RWPE2 (cell line): ENCODE results near the gene MAST3.
A peak's percentile ranks its signal among the peaks of the same experiment; 100 is the strongest.

Experiments
- ATAC-seq: fragments of 200-7000 bp; cut with Tn5 transposase; 3 replicates; pipeline ENCODE4 v1.9.1; 2021; ENCODE audit warnings: low read depth
- DNase-seq: peaks from one replicate; pipeline ENCODE4 v3.0.0-alpha.2; 2020; ENCODE audit warnings: low spot score
- H3K27ac ChIP-seq: fragments of 450-650 bp; 2 replicates; pipeline ENCODE4 v1.5.1; 2017; ENCODE audit warnings: mild to moderate bottlenecking; ENCODE audit not compliant: poor library complexity, severe bottlenecking
- H3K27me3 ChIP-seq: fragments of 250-450 bp; sonication (Bioruptor Pico); 2 replicates; pipeline ENCODE4 v1.5.1; 2021; ENCODE audit warnings: mild to moderate bottlenecking, moderate library complexity; ENCODE audit not compliant: insufficient read depth, poor library complexity, severe bottlenecking
- H3K36me3 ChIP-seq: fragments of 250-450 bp; sonication (Bioruptor Pico); 2 replicates; pipeline ENCODE4 v1.5.1; 2020; ENCODE audit warnings: low read depth, mild to moderate bottlenecking, moderate library complexity
- H3K4me1 ChIP-seq: fragments of 250-450 bp; sonication (Bioruptor Pico); 2 replicates; pipeline ENCODE4 v1.5.1; 2021; ENCODE audit warnings: mild to moderate bottlenecking, moderate library complexity; ENCODE audit not compliant: insufficient read depth, poor library complexity, severe bottlenecking
- H3K4me3 ChIP-seq: fragments of 250-450 bp; sonication (Bioruptor Pico); 2 replicates; pipeline ENCODE4 v1.5.1; 2021; ENCODE audit warnings: mild to moderate bottlenecking, moderate library complexity; ENCODE audit not compliant: severe bottlenecking
- H3K9me3 ChIP-seq: fragments of 250-450 bp; sonication (Bioruptor Pico); 2 replicates; pipeline ENCODE4 v1.5.1; 2021; ENCODE audit warnings: mild to moderate bottlenecking, moderate library complexity; ENCODE audit not compliant: severe bottlenecking
- TF ChIP-seq, protein P1 (sequence below): fragments of 450-650 bp; IDR thresholded peaks from one replicate; pipeline ENCODE4 v1.5.1; 2017; ENCODE audit warnings: mild to moderate bottlenecking, moderate library complexity; ENCODE audit not compliant: poor library complexity, severe bottlenecking

The MAST3 gene

DNA sequence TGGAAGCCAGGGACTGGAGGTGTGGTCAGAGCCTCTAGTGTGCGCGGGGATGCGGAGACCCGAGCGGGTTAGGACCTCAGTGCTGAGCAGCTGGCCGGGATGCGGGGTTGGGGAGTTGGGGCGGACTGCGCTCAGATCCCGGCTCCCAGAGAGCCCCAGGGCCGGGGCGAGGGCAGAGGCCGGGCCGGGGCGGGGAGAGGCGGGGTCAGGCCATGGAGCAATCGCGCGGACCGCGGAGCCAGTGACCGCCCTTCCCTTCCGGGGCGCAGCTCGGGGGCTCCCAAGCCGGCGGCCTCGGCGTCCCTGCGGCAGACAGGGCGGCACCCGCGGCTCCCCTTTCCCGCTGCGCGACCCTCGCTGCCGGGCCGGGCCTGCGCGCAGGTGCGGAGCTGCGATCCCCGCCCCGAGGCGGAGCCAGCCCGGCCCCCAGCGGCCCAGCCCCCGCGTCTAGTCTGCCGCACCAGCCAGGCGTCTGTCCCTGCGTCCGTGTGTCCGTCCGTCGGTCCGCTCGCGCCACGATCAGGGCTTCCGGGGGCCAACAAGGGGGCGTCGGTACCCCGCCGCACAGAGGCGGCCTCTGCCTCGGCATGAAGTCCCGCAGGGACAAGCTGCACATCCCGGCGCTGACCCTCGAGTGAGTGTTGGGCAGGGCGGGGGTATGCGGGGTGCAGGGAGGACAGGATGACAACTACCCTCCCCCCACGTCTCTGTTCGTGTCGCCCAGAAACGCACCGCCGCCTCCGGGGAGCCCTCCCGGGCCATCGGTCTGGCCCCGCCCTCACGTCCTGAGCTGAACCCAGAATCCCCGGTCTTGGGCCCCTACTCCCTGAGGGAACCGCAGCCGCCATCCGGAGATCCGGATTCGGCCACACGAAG lies 12.4 kb downstream of the MAST3 start:
- Histone ChIP-seq H3K27ac (no peak overlapping the region), H3K27me3 (no peaks in the 10 kb centered on the region), H3K9me3 (no peaks in the 10 kb centered on the region), H3K4me1 (no peaks in the 10 kb centered on the region), H3K4me3 (peak overlapping the region; percentile 73), H3K36me3 (peaks cover 6% of the 10 kb centered on the region; the same call in 1 of the 2 replicates)
- TF ChIP-seq, protein P1, sequence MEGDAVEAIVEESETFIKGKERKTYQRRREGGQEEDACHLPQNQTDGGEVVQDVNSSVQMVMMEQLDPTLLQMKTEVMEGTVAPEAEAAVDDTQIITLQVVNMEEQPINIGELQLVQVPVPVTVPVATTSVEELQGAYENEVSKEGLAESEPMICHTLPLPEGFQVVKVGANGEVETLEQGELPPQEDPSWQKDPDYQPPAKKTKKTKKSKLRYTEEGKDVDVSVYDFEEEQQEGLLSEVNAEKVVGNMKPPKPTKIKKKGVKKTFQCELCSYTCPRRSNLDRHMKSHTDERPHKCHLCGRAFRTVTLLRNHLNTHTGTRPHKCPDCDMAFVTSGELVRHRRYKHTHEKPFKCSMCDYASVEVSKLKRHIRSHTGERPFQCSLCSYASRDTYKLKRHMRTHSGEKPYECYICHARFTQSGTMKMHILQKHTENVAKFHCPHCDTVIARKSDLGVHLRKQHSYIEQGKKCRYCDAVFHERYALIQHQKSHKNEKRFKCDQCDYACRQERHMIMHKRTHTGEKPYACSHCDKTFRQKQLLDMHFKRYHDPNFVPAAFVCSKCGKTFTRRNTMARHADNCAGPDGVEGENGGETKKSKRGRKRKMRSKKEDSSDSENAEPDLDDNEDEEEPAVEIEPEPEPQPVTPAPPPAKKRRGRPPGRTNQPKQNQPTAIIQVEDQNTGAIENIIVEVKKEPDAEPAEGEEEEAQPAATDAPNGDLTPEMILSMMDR, result no peak
- ATAC-seq, result peak; percentile 67
- no peak for DNase-seq

DNA sequence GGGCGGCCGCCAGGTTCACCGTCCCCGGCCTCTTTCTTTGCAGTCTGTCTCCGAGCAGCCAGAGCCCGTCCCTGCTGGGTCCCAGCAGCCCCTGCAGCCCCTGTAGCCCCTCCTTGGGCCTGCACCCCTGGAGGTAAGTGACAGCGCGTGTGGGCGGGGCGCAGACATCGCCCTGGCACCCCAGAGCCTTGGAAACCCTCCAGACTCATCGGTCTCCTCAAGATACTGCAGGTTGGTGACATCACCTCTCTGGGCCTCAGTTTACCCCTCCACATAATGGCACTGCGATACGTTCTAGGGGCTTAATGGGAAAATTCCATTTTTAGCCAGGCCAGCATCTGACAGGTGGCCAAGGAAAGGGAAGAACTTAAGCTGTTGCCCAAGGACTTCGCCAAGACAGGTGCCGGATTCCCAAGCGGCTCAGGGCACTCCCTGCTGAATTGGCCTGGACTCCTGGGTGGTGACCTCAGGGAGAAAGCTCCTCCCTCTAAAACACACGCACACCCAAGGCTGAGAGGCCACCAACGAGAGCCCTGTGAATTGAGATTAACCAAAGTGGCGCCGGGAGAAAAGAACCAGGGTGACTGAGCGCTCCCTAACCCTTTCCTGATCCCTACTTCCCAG lies 13.1 kb downstream of the MAST3 start:
- H3K27ac ChIP-seq, result no peak overlapping the region
- no peaks in the 10 kb centered on the region for H3K9me3 ChIP-seq
- DNase-seq (no peak), ATAC-seq (no peak)
- H3K27me3 ChIP-seq, result no peaks in the 10 kb centered on the region
- H3K4me1 ChIP-seq, result no peaks in the 10 kb centered on the region
- TF ChIP-seq, protein P1, result no peak
- peak overlapping the region; percentile 73 for H3K4me3 ChIP-seq
- H3K36me3 ChIP-seq, result peaks cover 6% of the 10 kb centered on the region; the same call in 1 of the 2 replicates

DNA sequence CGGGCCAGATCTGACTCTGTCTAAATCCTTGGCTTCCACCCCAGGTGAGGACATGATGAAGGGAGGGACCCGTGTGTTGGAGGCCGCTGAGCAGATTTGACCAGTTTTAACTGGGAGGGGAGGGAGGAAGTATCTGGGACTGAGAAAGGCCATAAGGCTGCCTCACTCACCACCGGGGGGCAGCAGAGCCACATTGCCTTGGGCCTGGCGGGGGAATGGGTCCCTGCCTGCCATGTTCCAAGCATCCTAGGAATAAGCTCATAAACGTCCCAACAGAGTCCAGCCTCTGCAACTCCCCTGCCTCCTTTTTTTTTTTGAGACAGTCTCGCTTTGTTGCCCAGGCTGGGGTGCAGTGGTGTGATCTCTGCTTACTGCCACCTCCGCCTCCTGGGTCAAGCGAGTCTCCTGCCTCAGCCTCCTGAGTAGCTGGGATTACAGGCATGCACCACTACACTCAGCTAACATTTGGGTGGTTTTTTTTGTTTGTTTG lies 15.5 kb downstream of the MAST3 start:
- H3K36me3 ChIP-seq, result peaks cover 6% of the 10 kb centered on the region; the same call in 1 of the 2 replicates
- H3K4me1 ChIP-seq, result no peaks in the 10 kb centered on the region
- ATAC-seq (peak; percentile 77), DNase-seq (no peak)
- H3K4me3 ChIP-seq, result no peak overlapping the region
- no peaks in the 10 kb centered on the region for H3K9me3 ChIP-seq
- no peaks in the 10 kb centered on the region for H3K27me3 ChIP-seq
- no peak overlapping the region for H3K27ac ChIP-seq
- TF ChIP-seq, protein P1, result peak; percentile 92

DNA sequence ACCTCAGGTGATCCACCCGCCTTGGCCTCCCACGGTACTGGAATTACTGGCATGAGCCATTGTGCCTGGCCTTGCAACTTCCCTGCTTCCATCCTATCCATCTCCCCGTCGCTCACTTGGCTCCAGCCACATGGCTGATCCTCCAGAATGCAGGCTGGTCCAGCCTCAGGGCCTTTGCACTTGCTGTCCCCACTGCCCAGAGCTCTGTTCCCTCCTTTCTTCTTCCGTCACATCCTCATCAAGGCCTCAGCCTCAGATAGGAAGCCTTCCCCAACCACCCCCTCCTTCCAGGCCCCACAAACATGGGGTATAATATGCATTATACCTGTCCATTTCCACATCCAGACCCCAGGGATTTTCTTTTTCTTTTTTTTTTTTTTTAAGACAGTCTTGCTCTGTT lies 16.2 kb downstream of the MAST3 start:
- Histone ChIP-seq H3K9me3 (no peaks in the 10 kb centered on the region), H3K27me3 (no peaks in the 10 kb centered on the region), H3K4me3 (no peak overlapping the region), H3K4me1 (no peaks in the 10 kb centered on the region), H3K36me3 (peaks cover 6% of the 10 kb centered on the region; the same call in 1 of the 2 replicates), H3K27ac (no peak overlapping the region)
- DNase-seq, result peak; percentile 23
- no peak for ATAC-seq
- TF ChIP-seq, protein P1, result no peak
